Activated CD4-positive, alpha-beta T cell treated with anti-CD3 and anti-CD28 coated beads for 36 hours (primary cell): ENCODE results near the gene SNX30. TPM values are rescaled to one million over a fixed set of nuclear protein-coding genes. Genes with fewer than 3 reads are reported as not detected.
A peak's percentile ranks its signal among the peaks of the same experiment; 100 is the strongest.

Source experiments
- ATAC-seq: fragments of 200-7000 bp; cut with Tn5 transposase; one replicate; pipeline ENCODE4 v1.10.0; 2021; ENCODE audit warnings: mild to moderate bottlenecking, moderate library complexity
- CTCF ChIA-PET: fragments of 350-600 bp; sonication (Branson Sonifier 250); formaldehyde crosslinking; loops from one replicate; lab custom pipeline; 2021; ENCODE audit warnings: antibody characterized with exemption; lab: Charles Lee
- POLR2A ChIA-PET: fragments of 350-600 bp; sonication (Branson Sonifier 250); formaldehyde crosslinking; loops from one replicate; lab custom pipeline; 2021; ENCODE audit warnings: antibody characterized with exemption, inconsistent platforms; lab: Charles Lee
- DNase-seq: peaks from one replicate; pipeline ENCODE4 v3.0.0-alpha.2; 2020
- H3K27ac Mint-ChIP-seq: one replicate; pipeline ENCODE4 v1.8.0; 2021; ENCODE audit warnings: mixed read lengths
- H3K27me3 Mint-ChIP-seq: one replicate; pipeline ENCODE4 v1.8.0; 2021; ENCODE audit warnings: mixed read lengths
- H3K36me3 Mint-ChIP-seq: one replicate; pipeline ENCODE4 v1.8.0; 2021; ENCODE audit warnings: low read depth, mixed read lengths
- H3K4me1 Mint-ChIP-seq: one replicate; pipeline ENCODE4 v1.8.0; 2021; ENCODE audit warnings: mixed read lengths
- H3K4me3 Mint-ChIP-seq: one replicate; pipeline ENCODE4 v1.8.0; 2021; ENCODE audit warnings: mild to moderate bottlenecking, moderate library complexity, mixed read lengths
- H3K9me3 Mint-ChIP-seq: one replicate; pipeline ENCODE4 v1.8.0; 2021; ENCODE audit warnings: low read depth, mixed read lengths
- intact Hi-C, 2 experiments: fragments of 100-400 bp; cut with DNase I in 1 of 2; cut with micrococcal nuclease in 1 of 2; formaldehyde crosslinking; loops; one replicate each; pipeline versions ENCODE4 v1.14.2 to v1.15.1; 2022 to 2024; cut with DNase I, micrococcal nuclease
- total RNA-seq, 2 experiments: library from RNA; stranded (reverse); gene quantifications; one replicate each; pipeline ENCODE4 v1.2.3, GENCODE V29; 2021

SNX30 gene
- total RNA-seq, 2 experiments from 2014 or later, result 4.2 to 4.6 TPM

- ATAC-seq (no peak), DNase-seq (no peak)
- no peaks in the 10 kb centered on the region for H3K27me3 Mint-ChIP-seq
- ChIA-PET POLR2A (no interaction called here), CTCF (interaction anchor here (0.7 to 2.7 kb wide), 5 partner anchors 11 to 93 kb away, joined by 3 to 33 read pairs (median 6); no protein-coding TSS in a partner anchor)
- intact Hi-C loops, result loop anchor here in 1 of 2 experiments (5.0 to 10.0 kb wide), 2 partner anchors 45 to 128 kb away; partner anchors contain the start of gene SLC46A2
- no peaks in the 10 kb centered on the region for H3K9me3 Mint-ChIP-seq
- H3K4me1 Mint-ChIP-seq, result peaks cover 18% of the 10 kb centered on the region
- no peak overlapping the region for H3K27ac Mint-ChIP-seq
- no peak overlapping the region for H3K4me3 Mint-ChIP-seq
- H3K36me3 Mint-ChIP-seq, result peaks cover 2% of the 10 kb centered on the region
Observed at GRCh38 chr9:112846528-112847488, 96.2 kb downstream of the SNX30 start.

- intact Hi-C loops, result loop anchor here in 1 of 2 experiments (5.0 to 10.0 kb wide), 2 partner anchors 44 to 126 kb away; partner anchors contain the start of gene SLC46A2
- H3K9me3 Mint-ChIP-seq, result no peaks in the 10 kb centered on the region
- DNase-seq, result no peak
- peaks cover 18% of the 10 kb centered on the region for H3K4me1 Mint-ChIP-seq
- no peaks in the 10 kb centered on the region for H3K27me3 Mint-ChIP-seq
- ATAC-seq, result no peak
- peaks cover 2% of the 10 kb centered on the region for H3K36me3 Mint-ChIP-seq
- POLR2A ChIA-PET, result interaction anchor here (0.6 kb wide), 1 partner anchor 137 kb away, joined by 4 read pairs; no protein-coding TSS in a partner anchor
- H3K27ac Mint-ChIP-seq, result no peak overlapping the region
- CTCF ChIA-PET, result no interaction called here
- no peak overlapping the region for H3K4me3 Mint-ChIP-seq
Observed at GRCh38 chr9:112848316-112849151, 98.0 kb downstream of the SNX30 start.

DNA sequence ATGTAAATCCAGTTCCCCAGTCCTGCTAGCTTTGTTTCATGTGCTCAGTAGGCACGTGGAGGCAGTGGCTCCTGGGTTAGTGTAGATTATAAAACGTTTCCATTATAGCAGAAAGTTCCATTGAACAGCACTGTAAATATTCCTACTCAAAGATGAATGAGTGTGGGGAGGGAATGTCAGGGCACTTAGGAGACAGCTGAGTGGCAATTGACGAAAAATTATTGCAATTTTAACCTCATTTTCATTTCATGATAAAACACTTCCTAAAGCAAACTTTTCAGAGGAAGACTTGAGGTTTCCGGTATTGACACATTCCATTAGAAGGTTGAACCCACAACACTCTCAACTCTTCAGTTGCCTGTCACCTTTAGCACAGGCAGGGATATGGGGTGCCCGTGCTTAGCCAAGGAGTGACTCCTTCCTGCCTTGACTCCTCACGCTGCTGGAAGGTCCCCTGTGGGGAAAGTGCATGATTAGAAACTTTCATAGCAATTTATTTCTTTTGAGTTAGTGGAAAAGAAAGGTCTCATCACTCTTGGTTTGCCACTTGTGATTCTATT lies 98.9 kb downstream of the SNX30 start:
- no peaks in the 10 kb centered on the region for H3K27me3 Mint-ChIP-seq
- ChIA-PET POLR2A (no interaction called here), CTCF (no interaction called here)
- DNase-seq (peak; percentile 27), ATAC-seq (peak; percentile 85)
- no peak overlapping the region for H3K27ac Mint-ChIP-seq
- peaks cover 2% of the 10 kb centered on the region for H3K36me3 Mint-ChIP-seq
- peaks cover 14% of the 10 kb centered on the region for H3K4me1 Mint-ChIP-seq
- no peak overlapping the region for H3K4me3 Mint-ChIP-seq
- intact Hi-C loops, result loop anchor here in 1 of 2 experiments (5.0 to 10.0 kb wide), 2 partner anchors 43 to 125 kb away; partner anchors contain the start of gene SLC46A2
- no peaks in the 10 kb centered on the region for H3K9me3 Mint-ChIP-seq

DNA sequence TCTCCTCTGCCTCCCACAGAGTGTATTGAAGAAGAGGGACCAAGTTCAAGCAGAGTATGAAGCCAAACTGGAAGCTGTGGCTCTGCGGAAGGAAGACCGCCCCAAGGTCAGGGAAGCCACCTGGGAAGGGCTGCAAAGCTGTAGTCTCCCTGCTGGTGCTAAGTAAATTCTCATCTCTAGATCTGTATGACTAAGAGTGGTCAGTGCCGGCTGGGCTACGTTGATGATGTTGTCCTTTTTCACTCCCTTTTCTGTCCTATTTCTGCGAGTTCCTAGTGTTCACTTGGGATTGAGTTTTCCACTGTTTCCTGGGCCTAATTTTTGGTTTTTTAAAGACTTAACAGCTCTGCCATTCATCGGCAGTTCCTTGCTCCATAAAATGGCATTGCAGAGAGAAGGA lies 100.3 kb downstream of the SNX30 start:
- intact Hi-C loops, result no loop called here
- no peaks in the 10 kb centered on the region for H3K9me3 Mint-ChIP-seq
- H3K36me3 Mint-ChIP-seq, result peaks cover 2% of the 10 kb centered on the region
- no peak overlapping the region for H3K27ac Mint-ChIP-seq
- DNase-seq, result no peak
- CTCF ChIA-PET, result interaction anchor here (1.3 to 1.7 kb wide), 2 partner anchors 8 to 52 kb away, joined by 4 to 6 read pairs; no protein-coding TSS in a partner anchor
- H3K27me3 Mint-ChIP-seq, result no peaks in the 10 kb centered on the region
- H3K4me1 Mint-ChIP-seq, result peaks cover 4% of the 10 kb centered on the region
- POLR2A ChIA-PET, result no interaction called here
- no peak overlapping the region for H3K4me3 Mint-ChIP-seq
- ATAC-seq, result no peak

DNA sequence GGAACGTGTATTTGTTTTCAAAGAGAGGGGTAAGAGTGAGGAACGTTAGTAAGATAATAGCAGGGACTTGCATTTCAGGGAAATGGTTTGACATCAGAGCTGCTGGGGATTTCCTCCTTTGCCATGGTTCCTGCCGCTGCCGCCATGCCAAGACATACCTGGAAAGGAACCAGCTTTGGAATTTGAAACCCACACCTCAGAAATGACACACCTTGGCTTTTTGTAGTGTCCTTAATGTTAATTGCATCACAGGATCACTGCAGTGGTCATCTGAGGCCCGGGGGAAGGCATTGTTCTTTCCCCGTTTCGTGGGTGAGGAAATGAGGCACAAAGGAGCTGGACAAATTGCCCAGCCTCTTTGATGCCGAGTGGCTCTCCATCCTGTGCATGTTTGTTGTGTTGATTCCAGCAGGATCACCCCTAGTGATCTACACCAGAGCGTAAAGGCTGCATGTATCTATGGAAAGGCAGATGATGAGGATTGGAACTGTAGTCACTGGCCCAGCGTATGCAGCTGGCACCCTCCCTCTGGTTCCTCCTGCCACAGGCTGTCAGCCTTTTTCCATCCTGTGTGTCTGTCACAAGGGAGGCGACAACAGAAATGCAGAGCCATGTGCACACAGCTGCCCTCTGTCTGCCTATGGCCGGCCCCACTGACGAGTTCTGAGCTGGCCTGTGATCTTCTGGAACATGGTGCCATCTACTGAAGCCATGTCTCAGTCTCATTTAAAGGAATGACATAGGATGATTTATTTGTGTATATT lies 102.4 kb downstream of the SNX30 start:
- ATAC-seq (no peak), DNase-seq (no peak)
- no peak overlapping the region for H3K4me3 Mint-ChIP-seq
- peaks cover 2% of the 10 kb centered on the region for H3K4me1 Mint-ChIP-seq
- no peaks in the 10 kb centered on the region for H3K27me3 Mint-ChIP-seq
- POLR2A ChIA-PET, result no interaction called here
- intact Hi-C loops, result no loop called here
- peaks cover 2% of the 10 kb centered on the region for H3K36me3 Mint-ChIP-seq
- no peak overlapping the region for H3K27ac Mint-ChIP-seq
- CTCF ChIA-PET, result interaction anchor here (0.6 to 1.2 kb wide), 3 partner anchors 35 to 759 kb away, joined by 3 to 4 read pairs (median 3); no protein-coding TSS in a partner anchor
- H3K9me3 Mint-ChIP-seq, result no peaks in the 10 kb centered on the region

GRCh38 chr9:112853882-112854585 lies 103.5 kb downstream of the SNX30 start:
- ChIA-PET POLR2A (no interaction called here), CTCF (interaction anchor here (1.2 kb wide), 1 partner anchor 33 kb away, joined by 4 read pairs; no protein-coding TSS in a partner anchor)
- H3K36me3 Mint-ChIP-seq, result peaks cover 2% of the 10 kb centered on the region
- no peaks in the 10 kb centered on the region for H3K4me1 Mint-ChIP-seq
- DNase-seq, result no peak
- H3K27me3 Mint-ChIP-seq, result no peaks in the 10 kb centered on the region
- no peak overlapping the region for H3K27ac Mint-ChIP-seq
- H3K4me3 Mint-ChIP-seq, result no peak overlapping the region
- ATAC-seq, result no peak
- H3K9me3 Mint-ChIP-seq, result no peaks in the 10 kb centered on the region
- intact Hi-C loops, result no loop called here

DNA sequence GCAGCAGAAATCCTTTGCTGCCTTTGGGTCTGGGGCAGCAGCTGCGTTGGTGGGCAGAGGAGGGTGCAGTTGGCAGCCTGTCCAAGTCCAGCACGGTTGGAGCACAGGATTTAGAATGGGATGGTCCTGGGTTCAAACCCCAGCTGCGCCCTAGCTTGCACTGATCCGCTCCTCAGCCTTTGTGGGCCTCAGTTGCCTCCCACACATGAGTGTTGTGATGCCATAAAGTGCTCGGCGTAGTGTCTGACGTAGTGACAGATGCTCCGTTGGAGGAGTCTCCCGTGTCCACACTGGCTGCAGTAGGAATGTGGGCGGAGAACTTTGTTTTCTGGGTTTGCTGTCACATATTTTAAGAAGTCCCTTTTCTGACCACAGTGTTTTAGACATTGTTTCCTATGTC lies 104.1 kb downstream of the SNX30 start:
- DNase-seq, result no peak
- POLR2A ChIA-PET, result no interaction called here
- Mint-ChIP-seq H3K4me1 (no peaks in the 10 kb centered on the region), H3K9me3 (no peaks in the 10 kb centered on the region), H3K4me3 (no peak overlapping the region), H3K36me3 (peaks cover 2% of the 10 kb centered on the region), H3K27me3 (no peaks in the 10 kb centered on the region), H3K27ac (no peak overlapping the region)
- no peak for ATAC-seq
- CTCF ChIA-PET, result interaction anchor here (1.2 kb wide), 1 partner anchor 10 kb away, joined by 4 read pairs; no protein-coding TSS in a partner anchor
- intact Hi-C loops, result no loop called here

GRCh38 chr9:112856200-112856599 lies 105.6 kb downstream of the SNX30 start:
- H3K4me3 Mint-ChIP-seq, result no peak overlapping the region
- H3K27me3 Mint-ChIP-seq, result no peaks in the 10 kb centered on the region
- ChIA-PET CTCF (interaction anchor here (0.6 to 0.7 kb wide), 2 partner anchors 25 to 277 kb away, joined by 4 read pairs; no protein-coding TSS in a partner anchor), POLR2A (no interaction called here)
- intact Hi-C loops, result no loop called here
- H3K27ac Mint-ChIP-seq, result no peak overlapping the region
- no peaks in the 10 kb centered on the region for H3K4me1 Mint-ChIP-seq
- peaks cover 2% of the 10 kb centered on the region for H3K36me3 Mint-ChIP-seq
- DNase-seq (no peak), ATAC-seq (no peak)
- H3K9me3 Mint-ChIP-seq, result no peaks in the 10 kb centered on the region

- POLR2A ChIA-PET, result no interaction called here
- Mint-ChIP-seq H3K4me3 (no peak overlapping the region), H3K27ac (no peak overlapping the region), H3K4me1 (no peaks in the 10 kb centered on the region), H3K27me3 (no peaks in the 10 kb centered on the region), H3K36me3 (no peaks in the 10 kb centered on the region), H3K9me3 (no peaks in the 10 kb centered on the region)
- CTCF ChIA-PET, result no interaction called here
- no peak for ATAC-seq
- DNase-seq, result no peak
- intact Hi-C loops, result no loop called here
Observed at GRCh38 chr9:112856843-112857242, 106.3 kb downstream of the SNX30 start.

DNA sequence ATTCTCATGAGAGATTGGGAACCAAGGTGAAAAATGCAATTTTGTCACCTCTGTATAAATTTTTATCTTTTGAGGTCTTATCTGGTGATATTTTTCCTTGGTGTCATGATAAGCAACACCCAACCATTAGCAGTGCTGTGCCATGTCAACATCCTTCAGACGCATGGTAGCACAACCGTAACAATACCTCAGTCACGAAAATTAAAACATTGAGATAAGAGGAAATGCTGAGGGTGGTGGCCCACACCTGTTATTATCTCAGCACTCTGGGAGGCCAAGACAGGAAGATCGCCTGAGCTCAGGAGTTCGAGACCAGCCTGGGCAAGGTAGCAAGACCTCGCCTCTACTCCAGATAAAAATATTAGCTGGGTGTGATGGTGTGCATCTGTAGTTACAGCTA lies 107.4 kb downstream of the SNX30 start:
- H3K36me3 Mint-ChIP-seq, result no peaks in the 10 kb centered on the region
- ChIA-PET POLR2A (no interaction called here), CTCF (interaction anchor here (0.6 to 1.4 kb wide), 2 partner anchors 13 to 71 kb away, joined by 3 to 6 read pairs; no protein-coding TSS in a partner anchor)
- no peaks in the 10 kb centered on the region for H3K27me3 Mint-ChIP-seq
- no peak for DNase-seq
- no peak for ATAC-seq
- no peaks in the 10 kb centered on the region for H3K9me3 Mint-ChIP-seq
- intact Hi-C loops, result no loop called here
- no peak overlapping the region for H3K27ac Mint-ChIP-seq
- no peak overlapping the region for H3K4me3 Mint-ChIP-seq
- H3K4me1 Mint-ChIP-seq, result peaks cover 3% of the 10 kb centered on the region
